ENCODE results near the gene SORCS2. TPM values are rescaled to one million over a fixed set of nuclear protein-coding genes. Genes with fewer than 3 reads are reported as not detected.

The SORCS2 gene
- total RNA-seq, 1 donor from 2014 or later: 5.2 TPM

- Mint-ChIP-seq H3K36me3 (no peaks in the 10 kb centered on the region), H3K9me3 (no peaks in the 10 kb centered on the region), H3K4me3 (no peak overlapping the region), H3K27ac (no peak overlapping the region), H3K4me1 (peaks cover 48% of the 10 kb centered on the region), H3K27me3 (ENCODE audit: insufficient read depth, low read depth) (peaks cover 9% of the 10 kb centered on the region)
- H3K4me1 ChIP-seq: peaks cover 14% of the 10 kb centered on the region
- H3K27ac ChIP-seq: no peak overlapping the region
- no peak for DNase-seq (ENCODE audit: low spot score)
- H3K27me3 ChIP-seq: no peaks in the 10 kb centered on the region
- H3K79me2 ChIP-seq (ENCODE audit: low read depth): no peaks in the 10 kb centered on the region
- H3K36me3 ChIP-seq: no peaks in the 10 kb centered on the region
- H3K9ac ChIP-seq: no peak overlapping the region
- no peaks in the 10 kb centered on the region for H3F3A ChIP-seq (ENCODE audit: low read depth)
- TF ChIP-seq EZH2 (IDR thresholded peaks at IDR 0.05): no peak
- TF ChIP-seq EZH2phosphoT487 (IDR thresholded peaks at IDR 0.05): no peak
- TF ChIP-seq CTCF (IDR thresholded peaks at IDR 0.05): no peak
- no peak overlapping the region for H3K4me2 ChIP-seq
- no peak overlapping the region for H2AFZ ChIP-seq (replicated peaks)
- H4K20me1 ChIP-seq (ENCODE audit: low read depth): no peaks in the 10 kb centered on the region
- H3K4me3 ChIP-seq: no peak overlapping the region
- H3K9me3 ChIP-seq (ENCODE audit: low read depth): no peaks in the 10 kb centered on the region
Measured at GRCh38 chr4:7159923-7160322, 32.4 kb upstream of the SORCS2 start.

- Histone ChIP-seq H3K9me3 (ENCODE audit: low read depth) (no peaks in the 10 kb centered on the region), H3K9ac (no peak overlapping the region)
- no peak overlapping the region for H3K4me3 Mint-ChIP-seq
Measured at GRCh38 chr4:7160439-7160838, 31.9 kb upstream of the SORCS2 start.

GRCh38 chr4:7160951-7161440, 31.3 kb upstream of the SORCS2 start:
- no peak for TF ChIP-seq CTCF (IDR thresholded peaks at IDR 0.05)
- TF ChIP-seq EZH2 (IDR thresholded peaks at IDR 0.05): no peak
- no peak for TF ChIP-seq EZH2phosphoT487 (IDR thresholded peaks at IDR 0.05)
- H3K4me3 ChIP-seq: no peak overlapping the region
- peaks cover 14% of the 10 kb centered on the region for H3K4me1 ChIP-seq
- no peaks in the 10 kb centered on the region for H3K27me3 ChIP-seq
- no peaks in the 10 kb centered on the region for H3K9me3 ChIP-seq (ENCODE audit: low read depth)
- no peaks in the 10 kb centered on the region for H3K79me2 ChIP-seq (ENCODE audit: low read depth)
- no peaks in the 10 kb centered on the region for H3K9me3 Mint-ChIP-seq
- no peaks in the 10 kb centered on the region for H4K20me1 ChIP-seq (ENCODE audit: low read depth)
- no peaks in the 10 kb centered on the region for H3K36me3 ChIP-seq
- peak; percentile 23 for DNase-seq (ENCODE audit: low spot score)
- no peak overlapping the region for H3K4me2 ChIP-seq
- no peak overlapping the region for H3K27ac Mint-ChIP-seq
- peaks cover 44% of the 10 kb centered on the region for H3K4me1 Mint-ChIP-seq
- H3K4me3 Mint-ChIP-seq: no peak overlapping the region
- H3K27me3 Mint-ChIP-seq (ENCODE audit: insufficient read depth, low read depth): peaks cover 9% of the 10 kb centered on the region
- H3K9ac ChIP-seq: no peak overlapping the region
- H2AFZ ChIP-seq (replicated peaks): no peak overlapping the region
- no peaks in the 10 kb centered on the region for H3K36me3 Mint-ChIP-seq
- no peak overlapping the region for H3K27ac ChIP-seq
- no peaks in the 10 kb centered on the region for H3F3A ChIP-seq (ENCODE audit: low read depth)

More at GRCh38 chr4:7160439-7160838, 31.9 kb upstream of the SORCS2 start:
- H2AFZ ChIP-seq (replicated peaks): no peak overlapping the region
- no peak for DNase-seq (ENCODE audit: low spot score)
- H3K4me1 ChIP-seq: peaks cover 14% of the 10 kb centered on the region
- no peaks in the 10 kb centered on the region for H4K20me1 ChIP-seq (ENCODE audit: low read depth)
- Mint-ChIP-seq H3K27ac (no peak overlapping the region), H3K27me3 (ENCODE audit: insufficient read depth, low read depth) (peaks cover 9% of the 10 kb centered on the region), H3K4me1 (peaks cover 46% of the 10 kb centered on the region), H3K36me3 (no peaks in the 10 kb centered on the region), H3K9me3 (no peaks in the 10 kb centered on the region)
- no peaks in the 10 kb centered on the region for H3F3A ChIP-seq (ENCODE audit: low read depth)
- no peak overlapping the region for H3K4me3 ChIP-seq
- no peaks in the 10 kb centered on the region for H3K36me3 ChIP-seq
- H3K79me2 ChIP-seq (ENCODE audit: low read depth): no peaks in the 10 kb centered on the region
- TF ChIP-seq EZH2 (IDR thresholded peaks at IDR 0.05) (no peak), EZH2phosphoT487 (IDR thresholded peaks at IDR 0.05) (no peak), CTCF (IDR thresholded peaks at IDR 0.05) (no peak)
- H3K27ac ChIP-seq: no peak overlapping the region
- no peaks in the 10 kb centered on the region for H3K27me3 ChIP-seq
- no peak overlapping the region for H3K4me2 ChIP-seq

Measured in neural progenitor cell (in vitro differentiated cells).